SU-DHL-6 (cell line): ENCODE measurements around the gene S1PR3.

ENCODE experiments used
- H2AFZ ChIP-seq: fragments of 200-600 bp; sonication (generic); 2 replicates; pipeline ENCODE4 v1.6.1; 2014; ENCODE audit warnings: low read depth, mild to moderate bottlenecking, moderate library complexity, mixed read lengths, antibody characterized with exemption, low read length; ENCODE audit not compliant: severe bottlenecking
- H3F3A ChIP-seq: fragments of 200-600 bp; shearing (Covaris generic); 2 replicates; pipeline ENCODE4 v1.6.0; 2016; ENCODE audit warnings: antibody characterized with exemption, mild to moderate bottlenecking; ENCODE audit not compliant: insufficient read depth
- H3K27ac ChIP-seq: fragments of 200-600 bp; sonication (generic); 2 replicates; pipeline ENCODE4 v1.5.1; 2016; ENCODE audit warnings: low read depth, mild to moderate bottlenecking, low read length, moderate library complexity, mixed read lengths
- H3K27me3 ChIP-seq: fragments of 200-600 bp; sonication (generic), shearing (Covaris generic); 2 replicates; pipeline ENCODE4 v1.6.0; 2014; ENCODE audit warnings: mild to moderate bottlenecking, low read length
- H3K36me3 ChIP-seq: fragments of 200-600 bp; sonication (generic); 2 replicates; pipeline ENCODE4 v1.6.1; 2014; ENCODE audit warnings: mild to moderate bottlenecking, low read length, mixed read lengths
- H3K4me2 ChIP-seq: fragments of 300-600, 200-600 bp; shearing (Covaris generic), sonication (generic); 2 replicates; pipeline ENCODE4 v1.6.0; 2014; ENCODE audit warnings: low read length, low read depth, mild to moderate bottlenecking; ENCODE audit not compliant: poor library complexity, severe bottlenecking
- H3K4me3 ChIP-seq: fragments of 200-600 bp; sonication (generic); 2 replicates; pipeline ENCODE4 v1.5.1; 2014; ENCODE audit warnings: antibody characterized with exemption, low read length, mild to moderate bottlenecking, mixed read lengths; ENCODE audit not compliant: insufficient read depth, poor library complexity, severe bottlenecking
- H3K79me2 ChIP-seq: fragments of 200-600 bp; sonication (generic); 2 replicates; pipeline ENCODE4 v1.6.1; 2014; ENCODE audit warnings: mild to moderate bottlenecking, low read length, moderate library complexity; ENCODE audit not compliant: insufficient read depth
- H3K9ac ChIP-seq: fragments of 200-600 bp; sonication (generic); 2 replicates; pipeline ENCODE4 v1.7.0; 2014; ENCODE audit warnings: mild to moderate bottlenecking, low read length
- H3K9me2 ChIP-seq: fragments of 200-600 bp; sonication (generic); replicated peaks from 2 replicates; pipeline ENCODE4 v1.6.1; 2014; ENCODE audit warnings: low read length; ENCODE audit not compliant: insufficient read depth
- H3K9me3 ChIP-seq: fragments of 200-600 bp; sonication (generic); 2 replicates; pipeline ENCODE4 v1.6.1; 2014; ENCODE audit warnings: low read length, mixed read lengths; ENCODE audit not compliant: insufficient read depth
- H4K20me1 ChIP-seq: fragments of 200-600 bp; sonication (generic); 2 replicates; pipeline ENCODE4 v1.6.1; 2014; ENCODE audit warnings: low read depth, mild to moderate bottlenecking, antibody characterized with exemption, low read length, moderate library complexity, mixed read lengths
- CTCF ChIP-seq: fragments of 200-600 bp; sonication (generic); IDR thresholded peaks from one replicate; pipeline ENCODE4 v1.5.1; 2017; ENCODE audit warnings: antibody characterized with exemption, mild to moderate bottlenecking, low read length, moderate library complexity; ENCODE audit not compliant: insufficient read depth, poor library complexity, severe bottlenecking
- EZH2phosphoT487 ChIP-seq: fragments of 200-600 bp; sonication (generic), shearing (Covaris generic); conservative IDR thresholded peaks from 2 replicates; pipeline ENCODE4 v1.6.1; 2018; ENCODE audit warnings: mild to moderate bottlenecking, antibody characterized with exemption, low read length, moderate library complexity, mixed read lengths

Gene S1PR3

GRCh38 chr9:89039664-89040063 lies 48.4 kb downstream of the S1PR3 start:
- no peak for TF ChIP-seq EZH2phosphoT487
- TF ChIP-seq CTCF = no peak
- Histone ChIP-seq H4K20me1 (no peaks in the 10 kb centered on the region), H3K9ac (no peak overlapping the region), H3K27me3 (peaks cover 3% of the 10 kb centered on the region; the same call in 1 of the 2 replicates), H2AFZ (no peak overlapping the region), H3K9me2 (no peaks in the 10 kb centered on the region), H3K79me2 (no peaks in the 10 kb centered on the region), H3K36me3 (no peaks in the 10 kb centered on the region), H3F3A (no peaks in the 10 kb centered on the region), H3K9me3 (no peaks in the 10 kb centered on the region), H3K27ac (no peak overlapping the region), H3K4me2 (no peak overlapping the region), H3K4me3 (no peak overlapping the region)

GRCh38 chr9:89042984-89043383 lies 51.7 kb downstream of the S1PR3 start:
- no peak overlapping the region for H3K9ac ChIP-seq
- no peak for TF ChIP-seq CTCF
- no peak for TF ChIP-seq EZH2phosphoT487

GRCh38 chr9:89044104-89044503 lies 52.8 kb downstream of the S1PR3 start:
- H3K9me3 ChIP-seq = no peaks in the 10 kb centered on the region
- no peaks in the 10 kb centered on the region for H3K79me2 ChIP-seq
- H3K9me2 ChIP-seq = no peaks in the 10 kb centered on the region
- no peak overlapping the region for H3K4me3 ChIP-seq
- no peak overlapping the region for H2AFZ ChIP-seq
- no peak overlapping the region for H3K27ac ChIP-seq
- TF ChIP-seq EZH2phosphoT487 (no peak), CTCF (no peak)
- no peaks in the 10 kb centered on the region for H3F3A ChIP-seq
- no peaks in the 10 kb centered on the region for H3K36me3 ChIP-seq
- H4K20me1 ChIP-seq = no peaks in the 10 kb centered on the region
- no peak overlapping the region for H3K9ac ChIP-seq
- peaks cover 3% of the 10 kb centered on the region; the same call in 1 of the 2 replicates for H3K27me3 ChIP-seq
- H3K4me2 ChIP-seq = no peak overlapping the region

More at GRCh38 chr9:89042984-89043383, 51.7 kb downstream of the S1PR3 start:
- Histone ChIP-seq H3K4me2 (no peak overlapping the region), H3K79me2 (no peaks in the 10 kb centered on the region), H3K4me3 (no peak overlapping the region), H3K27me3 (peaks cover 3% of the 10 kb centered on the region; the same call in 1 of the 2 replicates), H3K36me3 (no peaks in the 10 kb centered on the region), H3F3A (no peaks in the 10 kb centered on the region), H4K20me1 (no peaks in the 10 kb centered on the region), H2AFZ (no peak overlapping the region), H3K9me3 (no peaks in the 10 kb centered on the region), H3K9me2 (no peaks in the 10 kb centered on the region), H3K27ac (no peak overlapping the region)

- no peaks in the 10 kb centered on the region for H3K9me3 ChIP-seq
- no peaks in the 10 kb centered on the region for H3K79me2 ChIP-seq
- no peak overlapping the region for H3K27ac ChIP-seq
- no peak overlapping the region for H2AFZ ChIP-seq
- no peak overlapping the region for H3K4me2 ChIP-seq
- TF ChIP-seq CTCF (no peak), EZH2phosphoT487 (no peak)
- H3K9me2 ChIP-seq = no peaks in the 10 kb centered on the region
- no peaks in the 10 kb centered on the region for H3K36me3 ChIP-seq
- no peak overlapping the region for H3K4me3 ChIP-seq
- no peaks in the 10 kb centered on the region for H3F3A ChIP-seq
- peaks cover 3% of the 10 kb centered on the region; the same call in 1 of the 2 replicates for H3K27me3 ChIP-seq
- H3K9ac ChIP-seq = no peak overlapping the region
- H4K20me1 ChIP-seq = no peaks in the 10 kb centered on the region
Measured at GRCh38 chr9:89044881-89045280, 53.6 kb downstream of the S1PR3 start.
